ENCODE measurements around the gene AFF1. TPM values are rescaled to one million over a fixed set of nuclear protein-coding genes. Genes with fewer than 3 reads are reported as not detected.

AFF1 gene
- total RNA-seq, 1 experiment from 2014 or later: 93.4 TPM

DNA sequence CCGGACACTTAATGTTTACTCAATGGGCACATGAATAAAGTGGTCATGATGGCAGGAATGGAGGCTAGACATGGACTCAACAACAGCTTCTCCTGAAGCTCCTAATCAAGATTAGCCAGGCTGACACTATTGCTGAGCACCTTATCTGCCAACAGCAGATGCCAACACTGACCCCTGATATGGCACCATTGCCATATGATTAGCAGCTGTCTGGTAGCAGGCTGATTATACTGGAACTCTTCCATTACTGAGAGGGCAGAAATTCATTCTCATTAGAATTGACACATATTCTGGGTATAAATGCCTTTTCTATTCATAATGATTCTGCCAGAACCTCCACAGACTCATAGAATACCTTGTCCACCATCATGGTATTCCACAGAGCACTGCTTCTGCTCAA lies 18.4 kb upstream of the AFF1 start:
- TF ChIP-seq HMGA2 (CRISPR knock-in tag; IDR thresholded peaks at IDR 0.05): no peak
- TF ChIP-seq, protein P1, sequence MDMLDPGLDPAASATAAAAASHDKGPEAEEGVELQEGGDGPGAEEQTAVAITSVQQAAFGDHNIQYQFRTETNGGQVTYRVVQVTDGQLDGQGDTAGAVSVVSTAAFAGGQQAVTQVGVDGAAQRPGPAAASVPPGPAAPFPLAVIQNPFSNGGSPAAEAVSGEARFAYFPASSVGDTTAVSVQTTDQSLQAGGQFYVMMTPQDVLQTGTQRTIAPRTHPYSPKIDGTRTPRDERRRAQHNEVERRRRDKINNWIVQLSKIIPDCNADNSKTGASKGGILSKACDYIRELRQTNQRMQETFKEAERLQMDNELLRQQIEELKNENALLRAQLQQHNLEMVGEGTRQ (CRISPR knock-in tag; IDR thresholded peaks at IDR 0.05): no peak
- no peak for TF ChIP-seq ATF1 (CRISPR knock-in tag; IDR thresholded peaks at IDR 0.05)
- TF ChIP-seq, protein P2, sequence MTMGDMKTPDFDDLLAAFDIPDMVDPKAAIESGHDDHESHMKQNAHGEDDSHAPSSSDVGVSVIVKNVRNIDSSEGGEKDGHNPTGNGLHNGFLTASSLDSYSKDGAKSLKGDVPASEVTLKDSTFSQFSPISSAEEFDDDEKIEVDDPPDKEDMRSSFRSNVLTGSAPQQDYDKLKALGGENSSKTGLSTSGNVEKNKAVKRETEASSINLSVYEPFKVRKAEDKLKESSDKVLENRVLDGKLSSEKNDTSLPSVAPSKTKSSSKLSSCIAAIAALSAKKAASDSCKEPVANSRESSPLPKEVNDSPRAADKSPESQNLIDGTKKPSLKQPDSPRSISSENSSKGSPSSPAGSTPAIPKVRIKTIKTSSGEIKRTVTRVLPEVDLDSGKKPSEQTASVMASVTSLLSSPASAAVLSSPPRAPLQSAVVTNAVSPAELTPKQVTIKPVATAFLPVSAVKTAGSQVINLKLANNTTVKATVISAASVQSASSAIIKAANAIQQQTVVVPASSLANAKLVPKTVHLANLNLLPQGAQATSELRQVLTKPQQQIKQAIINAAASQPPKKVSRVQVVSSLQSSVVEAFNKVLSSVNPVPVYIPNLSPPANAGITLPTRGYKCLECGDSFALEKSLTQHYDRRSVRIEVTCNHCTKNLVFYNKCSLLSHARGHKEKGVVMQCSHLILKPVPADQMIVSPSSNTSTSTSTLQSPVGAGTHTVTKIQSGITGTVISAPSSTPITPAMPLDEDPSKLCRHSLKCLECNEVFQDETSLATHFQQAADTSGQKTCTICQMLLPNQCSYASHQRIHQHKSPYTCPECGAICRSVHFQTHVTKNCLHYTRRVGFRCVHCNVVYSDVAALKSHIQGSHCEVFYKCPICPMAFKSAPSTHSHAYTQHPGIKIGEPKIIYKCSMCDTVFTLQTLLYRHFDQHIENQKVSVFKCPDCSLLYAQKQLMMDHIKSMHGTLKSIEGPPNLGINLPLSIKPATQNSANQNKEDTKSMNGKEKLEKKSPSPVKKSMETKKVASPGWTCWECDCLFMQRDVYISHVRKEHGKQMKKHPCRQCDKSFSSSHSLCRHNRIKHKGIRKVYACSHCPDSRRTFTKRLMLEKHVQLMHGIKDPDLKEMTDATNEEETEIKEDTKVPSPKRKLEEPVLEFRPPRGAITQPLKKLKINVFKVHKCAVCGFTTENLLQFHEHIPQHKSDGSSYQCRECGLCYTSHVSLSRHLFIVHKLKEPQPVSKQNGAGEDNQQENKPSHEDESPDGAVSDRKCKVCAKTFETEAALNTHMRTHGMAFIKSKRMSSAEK (CRISPR knock-in tag; IDR thresholded peaks at IDR 0.05; ENCODE audit: borderline replicate concordance): no peak
- TF ChIP-seq CREM (CRISPR knock-in tag; IDR thresholded peaks at IDR 0.05): no peak
- TF ChIP-seq GABPB1 (CRISPR knock-in tag; IDR thresholded peaks at IDR 0.05): no peak
- no peak for TF ChIP-seq FOXP1 (CRISPR knock-in tag; IDR thresholded peaks at IDR 0.05; ENCODE audit: borderline replicate concordance)
- TF ChIP-seq, protein P3, sequence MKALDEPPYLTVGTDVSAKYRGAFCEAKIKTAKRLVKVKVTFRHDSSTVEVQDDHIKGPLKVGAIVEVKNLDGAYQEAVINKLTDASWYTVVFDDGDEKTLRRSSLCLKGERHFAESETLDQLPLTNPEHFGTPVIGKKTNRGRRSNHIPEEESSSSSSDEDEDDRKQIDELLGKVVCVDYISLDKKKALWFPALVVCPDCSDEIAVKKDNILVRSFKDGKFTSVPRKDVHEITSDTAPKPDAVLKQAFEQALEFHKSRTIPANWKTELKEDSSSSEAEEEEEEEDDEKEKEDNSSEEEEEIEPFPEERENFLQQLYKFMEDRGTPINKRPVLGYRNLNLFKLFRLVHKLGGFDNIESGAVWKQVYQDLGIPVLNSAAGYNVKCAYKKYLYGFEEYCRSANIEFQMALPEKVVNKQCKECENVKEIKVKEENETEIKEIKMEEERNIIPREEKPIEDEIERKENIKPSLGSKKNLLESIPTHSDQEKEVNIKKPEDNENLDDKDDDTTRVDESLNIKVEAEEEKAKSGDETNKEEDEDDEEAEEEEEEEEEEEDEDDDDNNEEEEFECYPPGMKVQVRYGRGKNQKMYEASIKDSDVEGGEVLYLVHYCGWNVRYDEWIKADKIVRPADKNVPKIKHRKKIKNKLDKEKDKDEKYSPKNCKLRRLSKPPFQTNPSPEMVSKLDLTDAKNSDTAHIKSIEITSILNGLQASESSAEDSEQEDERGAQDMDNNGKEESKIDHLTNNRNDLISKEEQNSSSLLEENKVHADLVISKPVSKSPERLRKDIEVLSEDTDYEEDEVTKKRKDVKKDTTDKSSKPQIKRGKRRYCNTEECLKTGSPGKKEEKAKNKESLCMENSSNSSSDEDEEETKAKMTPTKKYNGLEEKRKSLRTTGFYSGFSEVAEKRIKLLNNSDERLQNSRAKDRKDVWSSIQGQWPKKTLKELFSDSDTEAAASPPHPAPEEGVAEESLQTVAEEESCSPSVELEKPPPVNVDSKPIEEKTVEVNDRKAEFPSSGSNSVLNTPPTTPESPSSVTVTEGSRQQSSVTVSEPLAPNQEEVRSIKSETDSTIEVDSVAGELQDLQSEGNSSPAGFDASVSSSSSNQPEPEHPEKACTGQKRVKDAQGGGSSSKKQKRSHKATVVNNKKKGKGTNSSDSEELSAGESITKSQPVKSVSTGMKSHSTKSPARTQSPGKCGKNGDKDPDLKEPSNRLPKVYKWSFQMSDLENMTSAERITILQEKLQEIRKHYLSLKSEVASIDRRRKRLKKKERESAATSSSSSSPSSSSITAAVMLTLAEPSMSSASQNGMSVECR (CRISPR knock-in tag; IDR thresholded peaks at IDR 0.05; ENCODE audit: borderline replicate concordance): no peak
- no peak for TF ChIP-seq EMX1 (CRISPR knock-in tag; IDR thresholded peaks at IDR 0.05)
- no peak for TF ChIP-seq ESRRA (CRISPR knock-in tag; IDR thresholded peaks at IDR 0.05; ENCODE audit: borderline replicate concordance)
- TF ChIP-seq, protein P4, sequence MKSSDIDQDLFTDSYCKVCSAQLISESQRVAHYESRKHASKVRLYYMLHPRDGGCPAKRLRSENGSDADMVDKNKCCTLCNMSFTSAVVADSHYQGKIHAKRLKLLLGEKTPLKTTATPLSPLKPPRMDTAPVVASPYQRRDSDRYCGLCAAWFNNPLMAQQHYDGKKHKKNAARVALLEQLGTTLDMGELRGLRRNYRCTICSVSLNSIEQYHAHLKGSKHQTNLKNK (CRISPR knock-in tag; IDR thresholded peaks at IDR 0.05): no peak
- TF ChIP-seq FOXK1 (CRISPR knock-in tag; IDR thresholded peaks at IDR 0.05): no peak
- no peak for TF ChIP-seq NR2C2 (CRISPR knock-in tag; IDR thresholded peaks at IDR 0.05)
- DNase-seq (ENCODE audit: low spot score): no peak
- Mint-ChIP-seq H3K36me3 (no peaks in the 10 kb centered on the region), H3K27me3 (ENCODE audit: low read depth) (no peaks in the 10 kb centered on the region), H3K4me1 (no peaks in the 10 kb centered on the region), H3K4me3 (no peak overlapping the region), H3K9me3 (no peaks in the 10 kb centered on the region), H3K27ac (no peak overlapping the region)
- ChIA-PET CTCF (interaction anchor here (1.2 kb wide), 1 partner anchor 19 kb away, joined by 3 read pairs; no protein-coding TSS in a partner anchor), POLR2A (no interaction called here)
- no peak for ATAC-seq

DNA sequence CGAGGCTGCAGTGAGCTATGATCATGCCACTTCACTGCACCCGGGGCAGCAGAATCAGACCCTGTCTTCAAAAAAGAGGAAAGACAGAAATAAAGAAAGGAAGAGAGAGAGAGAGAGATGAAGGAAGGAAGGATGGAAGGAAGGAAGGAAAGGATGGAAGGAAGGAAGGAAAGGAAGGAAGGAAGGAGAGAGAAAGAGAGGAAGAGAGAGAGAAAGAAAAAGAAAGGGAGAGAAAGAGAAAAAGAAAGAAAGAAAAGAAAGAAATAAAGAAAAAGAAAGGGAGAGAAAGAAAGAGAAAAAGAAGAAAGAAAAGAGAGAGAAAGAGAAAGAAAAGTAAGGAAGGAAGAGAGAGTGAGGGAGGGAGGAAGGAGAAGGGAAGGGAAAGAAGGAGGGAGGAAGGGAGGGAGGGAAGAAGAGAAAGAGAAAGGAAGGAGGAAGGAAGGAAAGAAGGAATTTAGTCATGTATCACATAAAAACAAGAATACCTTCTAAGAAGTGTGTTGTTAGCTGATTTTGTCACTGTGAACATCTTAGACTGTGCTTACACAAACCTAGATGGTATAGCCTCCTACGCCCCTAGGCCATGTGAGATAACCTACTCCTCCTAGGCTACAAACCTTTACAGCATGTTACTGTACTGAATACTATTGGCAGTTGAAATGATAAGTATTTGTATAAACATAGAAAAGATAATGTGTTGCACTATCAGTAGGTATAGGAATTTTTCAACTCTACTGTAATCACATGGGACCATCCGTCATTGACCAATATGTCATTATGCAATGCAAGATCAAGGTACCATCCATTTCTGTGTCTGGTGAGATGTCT lies 17.4 kb upstream of the AFF1 start:
- ATAC-seq (no peak), DNase-seq (ENCODE audit: low spot score) (no peak)
- no peaks in the 10 kb centered on the region for H3K9me3 Mint-ChIP-seq
- H3K4me3 Mint-ChIP-seq: no peak overlapping the region
- H3K27ac Mint-ChIP-seq: peak overlapping the region; percentile 54; the same call in 1 of the 2 replicates
- ChIA-PET CTCF (interaction anchor here (1.2 kb wide), 1 partner anchor 18 kb away, joined by 3 read pairs; no protein-coding TSS in a partner anchor), POLR2A (no interaction called here)
- no peak for TF ChIP-seq ZNF317 (CRISPR knock-in tag; IDR thresholded peaks at IDR 0.05; ENCODE audit: borderline replicate concordance, low read depth)
- TF ChIP-seq, protein P5, sequence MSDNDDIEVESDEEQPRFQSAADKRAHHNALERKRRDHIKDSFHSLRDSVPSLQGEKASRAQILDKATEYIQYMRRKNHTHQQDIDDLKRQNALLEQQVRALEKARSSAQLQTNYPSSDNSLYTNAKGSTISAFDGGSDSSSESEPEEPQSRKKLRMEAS (CRISPR knock-in tag; IDR thresholded peaks at IDR 0.05): no peak
- no peaks in the 10 kb centered on the region for H3K36me3 Mint-ChIP-seq
- H3K27me3 Mint-ChIP-seq (ENCODE audit: low read depth): peaks cover 2% of the 10 kb centered on the region; the same call in 1 of the 2 replicates
- H3K4me1 Mint-ChIP-seq: peaks cover under 1% of the 10 kb centered on the region; the same call in 1 of the 2 replicates

Measured in WTC11 (cell line).